Endothelial cell of umbilical vein (primary cell): ENCODE data around the gene FUT6.

Experiments
- CTCF ChIP-seq, 2 donors: IDR thresholded peaks; 1 replicate in 1 of 2; 2 replicates in 1 of 2; pipeline ENCODE4 v1.5.1; 2011; ENCODE audit warnings: low read length in 2 of 2, mild to moderate bottlenecking in 2 of 2, moderate library complexity in 2 of 2, control low read depth in 1 of 2, inconsistent platforms in 1 of 2, low read depth in 1 of 2; ENCODE audit not compliant: insufficient read depth in 1 of 2; ENCODE audit errors: extremely low read depth in 1 of 2
- EZH2 ChIP-seq: IDR thresholded peaks from 2 replicates; pipeline ENCODE4 v1.6.1; 2012; ENCODE audit warnings: borderline replicate concordance, low read depth, mild to moderate bottlenecking, moderate library complexity, low read length, inconsistent platforms; ENCODE audit not compliant: severe bottlenecking
- FOS ChIP-seq: IDR thresholded peaks from 2 replicates; pipeline ENCODE4 v1.6.1; 2011; ENCODE audit warnings: mild to moderate bottlenecking, low read length, moderate library complexity, borderline replicate concordance; ENCODE audit not compliant: insufficient read depth
- JUN ChIP-seq: IDR thresholded peaks from 2 replicates; pipeline ENCODE4 v1.6.1; 2011; ENCODE audit warnings: borderline replicate concordance, low read depth; ENCODE audit not compliant: insufficient read length, insufficient read depth
- MAX ChIP-seq: IDR thresholded peaks from 2 replicates; pipeline ENCODE4 v1.6.1; 2011; ENCODE audit not compliant: insufficient read depth, insufficient read length
- MYC ChIP-seq: IDR thresholded peaks from one replicate; pipeline ENCODE4 v1.6.1; 2011; ENCODE audit warnings: mild to moderate bottlenecking, low read depth, low read length
- POLR2A ChIP-seq: IDR thresholded peaks from 2 replicates; pipeline ENCODE4 v1.6.1; 2012; ENCODE audit warnings: low read depth, mild to moderate bottlenecking, control low read depth, low read length
- POLR2AphosphoS5 ChIP-seq: IDR thresholded peaks from 2 replicates; pipeline ENCODE4 v1.6.1; 2012; ENCODE audit warnings: low read depth, mild to moderate bottlenecking, control low read depth, low read length, moderate library complexity; ENCODE audit not compliant: insufficient read depth

GRCh38 chr19:5814123-5814851 lies 25.2 kb downstream of the FUT6 start:
- TF ChIP-seq CTCF (IDR thresholded peaks at IDR 0.05; ENCODE audit: extremely low read depth in 1 of 2, insufficient read depth in 1 of 2, low read depth in 1 of 2, low read length in 2 of 2) (no peak), MYC (no peak), POLR2AphosphoS5 (no peak), MAX (no peak), POLR2A (no peak), EZH2 (no peak), JUN (no peak), FOS (no peak)
